ENCODE results near the gene GPR137.

Gene GPR137

DNA sequence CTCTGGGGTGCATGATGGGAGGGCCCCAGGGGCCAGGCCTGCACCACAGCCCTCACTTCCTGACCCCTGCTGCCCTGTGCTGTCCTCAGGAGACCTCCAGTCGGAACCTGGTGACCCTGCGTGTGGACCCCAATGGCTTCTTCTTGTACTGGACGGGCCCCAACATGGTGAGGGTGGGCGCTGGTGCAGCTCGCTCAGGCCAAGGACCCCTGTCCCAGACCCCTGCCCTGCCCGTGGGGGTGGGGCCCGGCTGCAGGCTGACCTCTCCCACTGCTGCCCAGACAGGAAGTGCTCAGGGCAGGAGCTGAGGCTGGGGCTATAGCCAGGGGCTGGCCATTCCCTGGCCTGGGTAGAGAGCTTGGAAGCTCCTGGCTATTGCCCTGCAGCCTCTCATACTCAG, 31.3 kb upstream of the GPR137 start:
- H3K4me3 ChIP-seq (ENCODE audit: low read depth, low read length): no peak overlapping the region
- TF ChIP-seq, protein P1, sequence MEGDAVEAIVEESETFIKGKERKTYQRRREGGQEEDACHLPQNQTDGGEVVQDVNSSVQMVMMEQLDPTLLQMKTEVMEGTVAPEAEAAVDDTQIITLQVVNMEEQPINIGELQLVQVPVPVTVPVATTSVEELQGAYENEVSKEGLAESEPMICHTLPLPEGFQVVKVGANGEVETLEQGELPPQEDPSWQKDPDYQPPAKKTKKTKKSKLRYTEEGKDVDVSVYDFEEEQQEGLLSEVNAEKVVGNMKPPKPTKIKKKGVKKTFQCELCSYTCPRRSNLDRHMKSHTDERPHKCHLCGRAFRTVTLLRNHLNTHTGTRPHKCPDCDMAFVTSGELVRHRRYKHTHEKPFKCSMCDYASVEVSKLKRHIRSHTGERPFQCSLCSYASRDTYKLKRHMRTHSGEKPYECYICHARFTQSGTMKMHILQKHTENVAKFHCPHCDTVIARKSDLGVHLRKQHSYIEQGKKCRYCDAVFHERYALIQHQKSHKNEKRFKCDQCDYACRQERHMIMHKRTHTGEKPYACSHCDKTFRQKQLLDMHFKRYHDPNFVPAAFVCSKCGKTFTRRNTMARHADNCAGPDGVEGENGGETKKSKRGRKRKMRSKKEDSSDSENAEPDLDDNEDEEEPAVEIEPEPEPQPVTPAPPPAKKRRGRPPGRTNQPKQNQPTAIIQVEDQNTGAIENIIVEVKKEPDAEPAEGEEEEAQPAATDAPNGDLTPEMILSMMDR (IDR thresholded peaks at IDR 0.05; ENCODE audit: low read depth, low read length): no peak

DNA sequence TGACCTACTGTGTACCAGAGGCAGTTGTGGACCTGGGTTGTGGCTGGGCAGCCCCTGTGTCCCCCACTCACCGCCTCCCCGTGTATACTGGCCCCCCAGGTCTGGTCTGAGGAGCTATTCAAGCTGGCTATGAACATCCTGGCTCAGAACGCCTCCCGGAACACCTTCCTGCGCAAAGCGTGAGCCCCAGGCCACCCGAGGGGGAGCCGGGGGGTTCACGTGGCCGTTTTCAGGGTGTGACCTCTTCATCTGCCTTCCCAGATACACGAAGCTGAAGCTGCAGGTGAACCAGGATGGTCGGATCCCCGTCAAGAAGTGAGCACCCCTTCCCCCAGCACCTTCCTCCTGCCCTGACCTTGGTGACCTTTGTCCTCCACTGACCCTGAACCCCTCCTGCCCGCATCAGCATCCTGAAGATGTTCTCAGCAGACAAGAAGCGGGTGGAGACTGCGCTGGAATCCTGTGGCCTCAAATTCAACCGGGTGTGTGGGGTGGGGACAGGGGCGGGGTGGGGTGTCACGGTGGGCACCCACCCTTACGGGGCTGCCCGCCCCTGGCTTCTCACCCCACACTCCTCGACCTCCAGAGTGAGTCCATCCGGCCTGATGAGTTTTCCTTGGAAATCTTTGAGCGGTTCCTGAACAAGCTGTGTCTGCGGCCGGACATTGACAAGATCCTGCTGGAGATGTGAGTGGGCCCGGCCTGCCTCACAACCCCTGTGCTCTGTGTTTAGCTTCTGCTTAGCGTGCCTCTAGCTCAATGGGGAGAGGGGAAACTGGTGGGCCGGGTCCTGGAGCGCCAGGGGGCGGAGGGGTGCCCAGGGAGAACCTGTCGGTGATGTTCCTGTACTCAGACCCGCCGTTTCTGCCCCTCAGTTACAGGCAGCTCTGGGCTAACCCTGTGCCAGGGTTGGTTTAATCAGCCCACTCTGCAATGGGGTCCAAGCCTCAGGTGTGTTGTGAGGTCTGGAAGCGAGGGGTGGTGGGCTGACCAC, 30.2 kb upstream of the GPR137 start:
- TF ChIP-seq, protein P1 (IDR thresholded peaks at IDR 0.05; ENCODE audit: low read depth, low read length): no peak
- no peak overlapping the region for H3K4me3 ChIP-seq (ENCODE audit: low read depth, low read length)

DNA sequence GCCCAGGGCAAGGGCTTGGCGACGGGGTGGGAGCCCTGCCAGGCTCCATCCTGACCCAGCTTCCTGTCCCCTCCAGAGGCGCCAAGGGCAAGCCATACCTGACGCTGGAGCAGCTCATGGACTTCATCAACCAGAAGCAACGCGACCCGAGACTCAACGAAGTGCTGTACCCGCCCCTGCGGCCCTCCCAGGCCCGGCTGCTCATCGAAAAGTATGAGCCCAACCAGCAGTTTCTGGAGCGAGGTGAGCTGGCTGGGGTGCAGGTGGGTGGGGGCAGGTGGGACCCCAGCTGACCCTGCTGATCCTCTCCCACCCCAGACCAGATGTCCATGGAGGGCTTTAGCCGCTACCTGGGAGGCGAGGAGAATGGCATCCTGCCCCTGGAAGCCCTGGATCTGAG, 29.3 kb upstream of the GPR137 start:
- TF ChIP-seq, protein P1 (IDR thresholded peaks at IDR 0.05; ENCODE audit: low read depth, low read length): no peak
- no peak overlapping the region for H3K4me3 ChIP-seq (ENCODE audit: low read depth, low read length)

DNA sequence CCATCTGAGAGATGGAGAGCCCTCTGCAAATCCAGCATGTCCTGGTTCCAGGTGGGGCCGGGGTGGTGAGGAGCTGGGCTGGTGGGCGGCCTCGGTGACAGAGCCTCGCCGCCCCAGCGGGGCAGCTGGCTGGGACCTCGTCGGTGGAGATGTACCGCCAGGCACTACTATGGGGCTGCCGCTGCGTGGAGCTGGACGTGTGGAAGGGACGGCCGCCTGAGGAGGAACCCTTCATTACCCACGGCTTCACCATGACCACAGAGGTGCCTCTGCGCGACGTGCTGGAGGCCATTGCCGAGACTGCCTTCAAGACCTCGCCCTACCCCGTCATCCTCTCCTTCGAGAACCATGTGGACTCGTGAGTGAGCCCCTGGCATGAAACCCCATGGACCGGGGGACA, 27.3 kb upstream of the GPR137 start:
- no peak overlapping the region for H3K4me3 ChIP-seq (ENCODE audit: low read depth, low read length)
- TF ChIP-seq, protein P1 (IDR thresholded peaks at IDR 0.05; ENCODE audit: low read depth, low read length): no peak

DNA sequence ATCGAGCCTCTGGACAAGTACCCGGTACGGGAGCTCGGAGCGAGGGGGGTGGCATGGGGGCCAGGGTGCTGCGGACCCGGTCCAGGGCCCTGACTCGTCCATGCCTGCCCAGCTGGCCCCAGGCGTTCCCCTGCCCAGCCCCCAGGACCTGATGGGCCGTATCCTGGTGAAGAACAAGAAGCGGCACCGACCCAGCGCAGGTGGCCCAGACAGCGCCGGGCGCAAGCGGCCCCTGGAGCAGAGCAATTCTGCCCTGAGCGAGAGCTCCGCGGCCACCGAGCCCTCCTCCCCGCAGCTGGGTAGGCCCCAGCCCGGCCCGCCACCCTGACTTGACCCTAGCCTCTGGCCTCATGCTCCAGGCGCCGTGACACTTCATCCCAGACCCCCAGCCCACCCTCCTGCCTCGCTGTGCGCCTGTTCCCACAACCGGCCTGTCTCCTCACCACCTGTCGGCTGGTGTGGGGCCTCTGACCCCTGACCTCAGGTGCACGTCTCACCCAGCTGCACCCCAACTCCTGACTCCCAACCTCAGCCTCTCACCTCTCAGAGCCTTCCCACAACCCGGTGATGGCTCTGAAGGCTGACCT, 26.6 kb upstream of the GPR137 start:
- TF ChIP-seq, protein P1 (IDR thresholded peaks at IDR 0.05; ENCODE audit: low read depth, low read length): no peak
- H3K4me3 ChIP-seq (ENCODE audit: low read depth, low read length): no peak overlapping the region

DNA sequence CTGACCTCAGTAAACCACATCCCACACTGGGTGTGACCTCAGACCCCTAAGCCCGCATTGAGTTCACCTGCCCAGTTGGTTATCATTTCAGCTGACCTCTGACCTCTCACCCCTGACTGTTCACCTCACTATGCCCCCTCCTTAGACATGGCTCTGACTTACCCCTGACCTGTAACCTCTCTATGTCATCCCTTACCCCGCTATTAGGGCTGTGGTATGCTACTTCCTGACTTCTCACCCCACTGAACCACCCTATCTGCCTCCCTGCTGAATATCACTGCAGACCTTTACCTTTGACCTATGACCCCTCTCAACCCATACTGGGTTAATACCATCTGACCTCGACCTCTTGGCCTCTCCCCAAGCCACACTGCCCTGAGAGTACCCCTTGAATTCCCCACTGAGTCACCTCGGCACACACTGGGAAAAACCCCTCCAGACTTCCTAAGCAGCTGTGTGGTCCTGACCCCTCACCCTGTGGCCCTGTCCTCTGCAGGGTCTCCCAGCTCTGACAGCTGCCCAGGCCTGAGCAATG, 26.0 kb upstream of the GPR137 start:
- TF ChIP-seq, protein P1 (IDR thresholded peaks at IDR 0.05; ENCODE audit: low read depth, low read length): no peak
- H3K4me3 ChIP-seq (ENCODE audit: low read depth, low read length): no peak overlapping the region
